Heart left ventricle (tissue), 16 donors: ENCODE measurements around the gene DIS3L2. TPM values are rescaled to one million over a fixed set of nuclear protein-coding genes. Genes with fewer than 3 reads are reported as not detected.

Experiments
- ATAC-seq, 4 donors: fragments of 200-7000 bp; cut with Tn5 transposase; one replicate each; pipeline ENCODE4 v1.9.1; 2020 to 2022; ENCODE audit warnings: moderate library complexity in 4 of 4, mild to moderate bottlenecking in 3 of 4, moderate number of reproducible peaks in 1 of 4
- DNase-seq, 5 donors: peaks; one replicate each; pipeline ENCODE4 v3.0.0-alpha.2; 2020
- H3K27ac ChIP-seq, 12 donors: fragments of 200-600 bp; sonication (generic) in 4 of 12; one replicate each; pipeline versions ENCODE4 v1.5.0 to v1.8.0; 2016 to 2022; ENCODE audit warnings: mild to moderate bottlenecking in 2 of 12
- H3K27me3 ChIP-seq, 9 donors: fragments of 200-600 bp; sonication (generic) in 2 of 9; one replicate each; pipeline versions ENCODE4 v1.5.1 to v1.8.0; 2016 to 2022; ENCODE audit warnings: mild to moderate bottlenecking in 3 of 9
- H3K36me3 ChIP-seq, 9 donors: fragments of 200-600 bp; sonication (generic) in 2 of 9; one replicate each; pipeline versions ENCODE4 v1.5.0 to v1.8.0; 2018 to 2022; ENCODE audit warnings: mild to moderate bottlenecking in 2 of 9
- H3K4me1 ChIP-seq, 12 donors: fragments of 200-600 bp; sonication (generic) in 4 of 12; one replicate each; pipeline versions ENCODE4 v1.5.0 to v1.8.0; 2016 to 2022; ENCODE audit warnings: mild to moderate bottlenecking in 3 of 12
- H3K4me3 ChIP-seq, 12 donors: fragments of 200-600 bp; sonication (generic) in 4 of 12; one replicate each; pipeline versions ENCODE4 v1.5.0 to v1.8.0; 2017 to 2022; ENCODE audit warnings: mild to moderate bottlenecking in 9 of 12, moderate library complexity in 4 of 12
- H3K9me3 ChIP-seq, 12 donors: fragments of 200-600 bp; sonication (generic) in 4 of 12; one replicate each; pipeline versions ENCODE4 v1.5.0 to v1.8.0; 2016 to 2022; ENCODE audit warnings: mild to moderate bottlenecking in 1 of 12
- CTCF ChIP-seq, 12 donors: fragments of 200-600 bp; sonication (generic) in 4 of 12; IDR thresholded peaks; one replicate each; pipeline versions ENCODE4 v1.5.0 to v1.8.0; 2018 to 2022; ENCODE audit warnings: antibody characterized with exemption in 12 of 12, mild to moderate bottlenecking in 5 of 12
- POLR2A ChIP-seq, 2 donors: fragments of 450-650 bp; IDR thresholded peaks; one replicate each; pipeline ENCODE4 v1.6.1; 2017; ENCODE audit warnings: antibody characterized with exemption in 2 of 2, mild to moderate bottlenecking in 2 of 2, moderate library complexity in 2 of 2
- WGBS, 4 donors: extraction: QIAGEN DNeasy Blood & Tissue Kit in 2 of 4; methylation state at CpG; one replicate each; pipeline versions ENCODE4 v1.1.5 to v1.1.7; 2013 to 2018; 5-methylcytosine and 5-hydroxymethylcytosine counted together
- intact Hi-C, 10 donors: fragments of 100-400 bp; cut with DNase I; formaldehyde crosslinking; loops; one replicate each; pipeline versions ENCODE4 v1.11.1 to v1.14.2; 2022
- polyA plus RNA-seq, 2 donors: library from polyadenylated mRNA; stranded (reverse); fragments of 200-250 nt; gene quantifications; one replicate each; pipeline ENCODE4 v1.2.3, GENCODE V29; 2013
- total RNA-seq, 9 donors: library from RNA; depleted of rRNA in 2 of 9; stranded (reverse); fragments of >200 nt in 2 of 9; fragmentation: NEBNext Ultra II Directional in 3 of 9; extraction: Animal tissue kit (Norgen Biotek cat#: 25700) in 3 of 9; gene quantifications; one replicate each; pipeline versions ENCODE4 v1.1.0 to v1.2.4, GENCODE V29; 2016 to 2023
- donor health status: ischemic (EF 13 %, LVEDD 7.1; RV severe dilation, severe dysfunction).
- donor health status: healthy with polysubstance abuse.
- donor health status: DM: no; HTN: yes; CAD: no.
- donor health status: DM: no; HTN: no; CAD: no.
- donor health status: ischemic (EF 25% LVEDD 6.9; RV normal size, moderate dysfunction).
- donor health status: ischemic (EF 25% LVEDD 5.7; RV mildly dilated, moderate dysfunction).
- donor health status: healthy.
- donor health status: DM: yes; HTN: yes; CAD: no.
- donor health status: ischemic (EF 35%, LVEDD 5.7; RV mildly dilated, moderate dysfunction).
- donor health status: nonischemic (EF 11% LVEDD 7.7; RV severe dilation, severe dysfunction).
- donor health status: DM: yes; HTN: yes; CAD: no.
- donor health status: PGD.
- donor health status: ischemic (EF 29% LVEDD 5.4; RV normal size, mild dysfunction).
- donor health status: nonischemic (EF 23%, LVEDD 6.1; RV moderate dilation, normal function).

The DIS3L2 gene
- total and polyA plus RNA-seq, 11 donors, result 12.4 to 27.3 (median 21.8) TPM

DNA sequence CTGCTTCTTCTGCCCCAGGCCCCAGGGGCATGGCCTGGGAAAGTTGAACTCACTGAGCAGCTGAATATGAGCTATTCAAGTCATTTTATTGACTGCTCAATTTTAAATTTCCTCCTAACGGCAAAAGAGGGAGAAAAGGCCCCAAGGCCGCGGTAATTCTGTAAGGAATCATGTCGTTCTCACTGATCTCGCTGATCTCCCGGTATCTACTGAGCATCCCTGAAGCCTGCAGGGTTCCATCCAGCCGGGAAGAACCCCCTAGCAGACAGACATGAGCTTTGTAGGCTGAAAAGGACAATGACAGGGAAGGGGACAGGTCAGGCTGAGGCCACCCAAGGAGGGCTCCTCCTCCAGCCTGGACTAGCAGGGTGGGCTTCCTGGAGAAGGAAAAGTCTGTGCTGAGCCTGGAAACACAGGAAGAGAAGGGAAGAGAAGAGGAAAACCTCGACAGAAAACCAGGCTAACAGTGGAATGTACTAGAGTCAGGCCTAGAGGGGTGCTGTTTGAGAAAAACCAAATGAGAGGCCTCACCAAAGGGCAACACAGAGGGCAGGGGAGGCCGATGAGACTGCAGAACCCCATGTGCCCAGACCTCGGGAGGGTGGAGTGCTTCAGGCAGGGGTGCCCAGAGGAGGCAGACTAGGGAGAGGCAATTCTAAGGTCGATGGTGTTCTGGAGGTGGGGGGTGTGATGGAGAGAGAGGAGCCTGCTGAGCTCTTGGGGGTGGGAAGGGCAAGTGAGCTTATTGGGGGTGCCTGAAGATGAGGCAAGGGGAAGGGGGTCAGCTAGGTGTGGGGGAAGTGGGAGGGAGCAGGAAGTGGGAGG lies 32.4 kb upstream of the DIS3L2 start:
- H3K27ac ChIP-seq, result peak overlapping the region in 5 of 12 donors; percentile 3 to 78 (median 58)
- peaks cover 9 to 53% (median 34%) of the 10 kb centered on the region in 9 donors for H3K27me3 ChIP-seq
- ATAC-seq (no peak), DNase-seq (no peak)
- 75 to 83% (median 78%) methylated on average over 11 of the region's 11 CpGs for whole genome bisulfite sequencing, 4 donors
- no peaks in the 10 kb centered on the region for H3K9me3 ChIP-seq
- H3K36me3 ChIP-seq, result no peaks in the 10 kb centered on the region
- TF ChIP-seq POLR2A (IDR thresholded peaks at IDR 0.05) (no peak), CTCF (IDR thresholded peaks at IDR 0.05) (no peak)
- intact Hi-C loops, result loop anchor here in 6 of 10 donors (5.0 kb wide), 3 partner anchors 213 to 513 kb away; no protein-coding TSS in a partner anchor
- H3K4me3 ChIP-seq, result no peak overlapping the region
- peaks cover 4 to 48% (median 21%) of the 10 kb centered on the region in 12 donors for H3K4me1 ChIP-seq

- Histone ChIP-seq H3K9me3 (no peaks in the 10 kb centered on the region), H3K4me3 (no peak overlapping the region), H3K36me3 (no peaks in the 10 kb centered on the region), H3K4me1 (peaks cover 4 to 52% (median 25%) of the 10 kb centered on the region in 12 donors), H3K27me3 (peaks cover 9 to 43% (median 24%) of the 10 kb centered on the region in 9 donors), H3K27ac (peak overlapping the region in 6 of 12 donors; percentile 3 to 78 (median 64))
- TF ChIP-seq POLR2A (IDR thresholded peaks at IDR 0.05), result no peak
- peak in 8 of 12 donors; percentile 17 to 47 (median 31) for TF ChIP-seq CTCF (IDR thresholded peaks at IDR 0.05)
- DNase-seq (peak; percentile 66 to 84 (median 76)), ATAC-seq (peak; percentile 8 to 42 (median 22))
- WGBS, 4 donors, result 35 to 46% (median 39%) methylated on average over 10 to 11 of the region's 11 CpGs
- intact Hi-C loops, result loop anchor here in 7 of 10 donors (5.0 kb wide), 5 partner anchors 57 to 512 kb away; no protein-coding TSS in a partner anchor
Observed at GRCh38 chr2:231929961-231930592, 31.4 kb upstream of the DIS3L2 start.

- H3K9me3 ChIP-seq, result no peaks in the 10 kb centered on the region
- intact Hi-C loops, result loop anchor here in 1 of 10 donors (5.0 kb wide), 2 partner anchors 57 to 97 kb away; no protein-coding TSS in a partner anchor
- peaks cover 3 to 49% (median 21%) of the 10 kb centered on the region in 12 donors for H3K4me1 ChIP-seq
- DNase-seq, result peak; percentile 65 to 78 (median 75)
- H3K27ac ChIP-seq, result peak overlapping the region in 8 of 12 donors; percentile 34 to 78 (median 66)
- no peaks in the 10 kb centered on the region for H3K36me3 ChIP-seq
- peaks cover 5 to 38% (median 18%) of the 10 kb centered on the region in 9 donors for H3K27me3 ChIP-seq
- TF ChIP-seq CTCF (IDR thresholded peaks at IDR 0.05) (no peak), POLR2A (IDR thresholded peaks at IDR 0.05) (no peak)
- no peak overlapping the region for H3K4me3 ChIP-seq
- WGBS, 4 donors, result 65 to 73% (median 71%) methylated on average over 7 to 8 of the region's 8 CpGs
- peak; percentile 32 to 66 (median 54) for ATAC-seq
Observed at GRCh38 chr2:231930593-231931281, 30.8 kb upstream of the DIS3L2 start.
